C4-2B (cell line): ENCODE data around the gene ATG7.

Experiments used
- H3K27ac ChIP-seq: fragments of 450-650 bp; 2 replicates; pipeline ENCODE4 v1.5.1; 2017
- ZFX ChIP-seq: fragments of 450-650 bp; IDR thresholded peaks from 2 replicates; pipeline ENCODE4 v1.6.1; 2017
- TF ChIP-seq, protein P1 (sequence below): fragments of 450-650 bp; conservative IDR thresholded peaks from 2 replicates; pipeline ENCODE4 v1.5.1; 2017; ENCODE audit warnings: mild to moderate bottlenecking

Gene ATG7

DNA sequence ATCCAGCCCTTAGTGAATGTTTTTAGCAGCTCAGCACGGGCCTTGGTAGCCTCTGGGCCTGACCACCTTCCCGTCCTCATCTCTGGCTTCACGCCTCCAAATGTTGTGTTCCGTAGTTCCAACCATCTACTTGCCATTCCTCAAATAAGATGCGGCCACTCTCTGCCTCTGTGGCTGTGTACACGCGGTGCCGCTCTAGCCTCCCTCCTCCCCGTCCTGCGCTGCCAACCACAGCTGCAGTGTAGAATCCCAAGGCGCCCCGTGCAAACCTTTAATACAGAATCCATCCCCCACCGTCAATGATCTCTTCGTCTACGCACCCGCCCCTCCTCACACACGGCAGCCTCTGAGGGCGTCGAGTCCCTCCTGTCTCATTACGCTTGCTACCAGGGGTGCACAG lies 294.3 kb downstream of the ATG7 start:
- no peak overlapping the region for H3K27ac ChIP-seq
- no peak for TF ChIP-seq ZFX
- TF ChIP-seq, protein P1, sequence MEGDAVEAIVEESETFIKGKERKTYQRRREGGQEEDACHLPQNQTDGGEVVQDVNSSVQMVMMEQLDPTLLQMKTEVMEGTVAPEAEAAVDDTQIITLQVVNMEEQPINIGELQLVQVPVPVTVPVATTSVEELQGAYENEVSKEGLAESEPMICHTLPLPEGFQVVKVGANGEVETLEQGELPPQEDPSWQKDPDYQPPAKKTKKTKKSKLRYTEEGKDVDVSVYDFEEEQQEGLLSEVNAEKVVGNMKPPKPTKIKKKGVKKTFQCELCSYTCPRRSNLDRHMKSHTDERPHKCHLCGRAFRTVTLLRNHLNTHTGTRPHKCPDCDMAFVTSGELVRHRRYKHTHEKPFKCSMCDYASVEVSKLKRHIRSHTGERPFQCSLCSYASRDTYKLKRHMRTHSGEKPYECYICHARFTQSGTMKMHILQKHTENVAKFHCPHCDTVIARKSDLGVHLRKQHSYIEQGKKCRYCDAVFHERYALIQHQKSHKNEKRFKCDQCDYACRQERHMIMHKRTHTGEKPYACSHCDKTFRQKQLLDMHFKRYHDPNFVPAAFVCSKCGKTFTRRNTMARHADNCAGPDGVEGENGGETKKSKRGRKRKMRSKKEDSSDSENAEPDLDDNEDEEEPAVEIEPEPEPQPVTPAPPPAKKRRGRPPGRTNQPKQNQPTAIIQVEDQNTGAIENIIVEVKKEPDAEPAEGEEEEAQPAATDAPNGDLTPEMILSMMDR, result no peak

DNA sequence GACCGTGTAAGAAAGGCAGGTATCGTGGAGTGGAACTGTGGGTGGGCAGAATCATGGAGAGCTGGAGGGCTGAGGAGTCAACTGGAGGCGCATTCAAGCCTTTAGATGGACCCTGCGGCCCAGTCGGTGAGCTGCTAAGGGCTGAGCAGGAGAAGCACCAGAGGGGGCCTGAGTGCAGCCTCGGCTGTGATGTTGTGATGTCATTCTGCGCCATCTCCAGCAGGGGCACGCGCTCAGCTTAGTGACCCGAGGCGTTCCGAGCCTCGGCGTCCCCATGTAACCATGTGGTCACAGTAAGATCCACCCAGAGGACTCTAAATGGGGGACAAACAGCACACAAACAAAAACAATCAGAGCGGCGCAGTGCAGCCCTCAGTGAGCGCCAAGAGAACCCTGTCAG lies 294.7 kb downstream of the ATG7 start:
- TF ChIP-seq, protein P1, result no peak
- no peak for TF ChIP-seq ZFX
- no peak overlapping the region for H3K27ac ChIP-seq

DNA sequence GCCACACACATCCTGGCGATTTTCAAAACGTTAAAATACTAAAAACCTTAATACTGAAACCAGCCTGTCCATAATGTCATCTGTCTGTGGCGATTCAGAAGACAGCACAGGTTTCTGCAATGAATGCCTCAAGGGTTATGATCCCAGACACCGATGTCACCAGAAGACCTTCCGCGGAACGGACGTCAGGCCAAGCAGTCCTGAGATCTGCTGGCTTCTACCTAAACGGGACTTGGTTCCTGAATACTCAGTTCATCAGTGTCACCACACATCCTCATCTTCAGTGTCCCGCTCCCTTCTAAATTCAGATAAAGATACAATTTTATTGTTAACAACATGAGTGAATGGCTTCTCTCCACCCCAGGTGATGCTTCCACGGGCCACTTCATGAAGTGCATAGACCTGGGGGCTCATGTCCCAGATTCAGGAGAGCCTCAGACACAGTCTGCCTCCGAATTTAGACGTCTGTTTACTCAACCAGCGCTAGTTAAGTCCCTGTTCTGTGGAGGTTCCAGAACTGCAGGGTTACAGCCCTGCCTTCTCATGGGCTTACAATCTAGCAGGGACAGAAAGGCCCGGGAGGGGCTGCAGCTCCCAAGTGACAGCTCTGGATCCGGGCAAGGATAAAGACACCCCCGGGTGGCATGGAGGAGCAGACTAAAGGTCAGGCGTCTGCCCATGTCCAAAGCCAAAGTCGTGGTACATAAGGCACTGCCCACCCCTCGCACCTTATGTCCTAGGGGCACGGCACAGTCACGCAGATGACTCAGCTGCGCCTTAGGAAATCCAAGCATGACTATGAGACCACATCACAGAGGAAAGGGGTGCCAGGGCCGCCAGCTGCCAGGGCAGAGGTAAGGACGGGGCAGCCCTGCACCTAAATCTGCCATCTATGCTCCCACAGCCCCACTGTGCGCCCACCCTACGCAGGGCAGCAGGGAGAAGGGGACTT lies 295.6 kb downstream of the ATG7 start:
- TF ChIP-seq ZFX, result no peak
- TF ChIP-seq, protein P1, result no peak
- no peak overlapping the region for H3K27ac ChIP-seq

DNA sequence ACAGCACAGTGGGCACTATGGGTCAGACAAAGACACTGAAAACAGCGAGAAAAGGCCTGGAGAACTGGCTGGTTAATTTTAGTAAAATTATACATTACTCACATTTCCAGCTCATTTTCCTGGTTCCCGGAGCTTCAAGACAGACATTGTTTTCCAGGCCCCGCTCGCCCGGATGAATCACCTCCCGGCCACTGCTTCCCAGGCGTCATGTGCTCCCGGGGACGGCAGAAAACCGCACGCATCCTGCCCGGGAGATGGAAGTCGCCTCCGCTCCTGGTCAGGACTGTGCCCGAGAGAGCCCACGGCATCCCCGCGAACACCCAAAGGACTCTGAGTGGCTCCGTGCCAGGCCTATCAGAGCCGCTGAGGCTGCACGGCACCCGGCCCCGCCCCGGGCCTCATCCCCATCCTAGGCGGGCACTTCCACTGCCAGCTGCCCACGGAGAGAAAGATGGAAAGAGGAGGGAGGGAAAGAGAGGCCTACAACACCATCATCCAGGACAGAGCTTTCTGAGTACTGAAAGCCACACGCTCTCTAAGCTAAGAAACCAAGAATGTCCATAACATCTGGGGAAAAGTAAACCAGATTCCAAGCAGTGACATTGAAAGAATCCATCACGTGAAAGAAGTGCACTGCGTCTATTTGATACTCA lies 296.4 kb downstream of the ATG7 start:
- no peak overlapping the region for H3K27ac ChIP-seq
- TF ChIP-seq ZFX, result no peak
- TF ChIP-seq, protein P1, result no peak

DNA sequence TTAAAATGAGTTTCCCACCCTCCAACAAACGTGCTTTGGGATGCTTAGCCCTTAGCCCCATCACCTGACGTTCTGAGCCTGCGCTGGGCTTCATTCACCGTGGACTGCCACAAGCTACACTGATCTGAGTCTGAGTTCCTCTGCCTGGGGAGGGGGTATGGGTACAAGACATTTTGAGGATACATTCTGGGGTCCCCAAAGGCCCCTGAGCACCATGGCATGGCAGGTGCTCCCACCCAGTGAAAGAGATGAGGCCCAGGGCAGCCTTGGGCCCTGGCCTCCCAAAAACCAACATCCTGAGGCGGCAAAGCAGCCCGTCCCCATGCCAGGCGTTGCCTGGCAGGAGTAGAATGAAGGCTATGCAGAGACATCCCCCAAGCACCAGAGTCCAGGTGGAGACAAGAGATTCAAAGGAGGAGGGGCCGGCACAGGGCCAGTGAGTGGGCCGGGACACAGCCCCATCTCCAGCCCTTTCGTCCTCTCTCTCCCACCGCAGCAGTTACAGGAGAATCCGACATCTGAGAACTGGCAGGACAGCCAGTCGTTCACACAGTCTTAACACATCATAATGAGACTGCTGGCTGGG lies 297.1 kb downstream of the ATG7 start:
- H3K27ac ChIP-seq, result no peak overlapping the region

DNA sequence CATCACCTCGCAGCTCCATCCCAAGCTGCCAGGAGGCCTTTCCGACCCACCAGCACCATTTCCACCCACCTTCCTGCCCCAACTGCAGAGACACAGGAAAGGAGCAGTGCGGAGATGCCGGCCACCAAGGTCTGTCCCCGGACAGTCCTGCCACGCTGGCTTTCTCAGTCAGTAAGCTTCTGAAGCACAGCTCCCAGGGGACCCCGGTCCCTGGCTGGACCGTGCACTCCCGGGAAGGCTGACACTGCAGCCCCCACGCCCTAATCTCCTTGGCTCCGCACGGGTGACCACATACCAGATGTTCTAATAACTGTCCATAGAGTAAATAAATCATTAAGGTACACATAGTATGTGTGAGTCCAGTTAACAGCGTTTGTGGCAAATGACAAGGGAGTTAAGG lies 298.1 kb downstream of the ATG7 start:
- TF ChIP-seq, protein P1, result no peak
- no peak for TF ChIP-seq ZFX
- no peak overlapping the region for H3K27ac ChIP-seq

More for the DNA sequence above, 297.1 kb downstream of the ATG7 start:
- no peak for TF ChIP-seq ZFX
- TF ChIP-seq, protein P1, result no peak
